Measurements from ENCODE around the gene PRRC2A.

Gene PRRC2A

GRCh38 chr6:31654574-31655348, 34.2 kb downstream of the PRRC2A start:
- no peak for DNase-seq

DNA sequence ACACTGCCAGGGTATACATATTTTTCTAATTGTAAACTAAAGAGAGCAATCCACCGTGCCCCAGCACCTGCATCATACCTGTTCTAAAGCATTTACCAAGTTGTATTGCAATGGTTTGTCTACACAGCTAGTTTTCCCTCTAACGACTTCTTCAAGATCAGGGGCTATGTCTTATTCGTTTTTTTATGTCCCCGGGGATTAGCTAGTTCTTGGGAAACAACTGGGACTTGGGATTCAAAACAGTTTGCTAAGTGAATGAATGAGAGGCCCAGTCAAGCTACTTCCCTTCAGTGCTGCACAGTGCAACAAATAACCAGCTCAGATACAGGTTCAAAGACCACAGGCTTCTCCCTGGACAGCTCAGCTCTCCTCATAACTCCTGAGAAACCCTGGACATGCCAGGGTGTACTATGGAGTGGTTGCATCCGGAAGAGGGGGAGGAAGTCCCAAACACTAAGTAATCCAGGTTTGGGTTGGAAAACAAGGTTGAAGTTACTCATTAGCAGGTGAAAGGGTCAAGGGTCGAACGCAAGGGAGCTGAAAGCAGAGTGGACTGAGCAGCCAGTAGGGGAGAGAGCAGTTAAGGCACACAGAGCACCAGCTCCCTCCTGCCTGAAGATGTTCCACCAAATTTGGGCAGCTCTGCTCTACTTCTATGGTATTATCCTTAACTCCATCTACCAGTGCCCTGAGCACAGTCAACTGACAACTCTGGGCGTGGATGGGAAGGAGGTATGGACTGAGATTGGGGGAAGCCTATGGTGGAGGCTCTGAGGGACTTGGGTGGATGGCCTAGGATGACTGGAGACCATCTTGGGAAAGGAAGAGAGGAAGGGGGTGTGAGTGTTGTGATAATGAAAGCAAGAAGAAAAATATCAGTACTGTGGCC, 35.1 kb downstream of the PRRC2A start, which contains the start of gene APOM:
Gene APOM, plus strand, starts transcription at position 546 of the 889 bp plus-strand sequence. Its CDS starts 73 bp downstream, at position 619.
- DNase-seq = no peak

- DNase-seq = peak in 1 of 2 donors; percentile 42
Observed at GRCh38 chr6:31657406-31658157, 37.1 kb downstream of the PRRC2A start.

DNA sequence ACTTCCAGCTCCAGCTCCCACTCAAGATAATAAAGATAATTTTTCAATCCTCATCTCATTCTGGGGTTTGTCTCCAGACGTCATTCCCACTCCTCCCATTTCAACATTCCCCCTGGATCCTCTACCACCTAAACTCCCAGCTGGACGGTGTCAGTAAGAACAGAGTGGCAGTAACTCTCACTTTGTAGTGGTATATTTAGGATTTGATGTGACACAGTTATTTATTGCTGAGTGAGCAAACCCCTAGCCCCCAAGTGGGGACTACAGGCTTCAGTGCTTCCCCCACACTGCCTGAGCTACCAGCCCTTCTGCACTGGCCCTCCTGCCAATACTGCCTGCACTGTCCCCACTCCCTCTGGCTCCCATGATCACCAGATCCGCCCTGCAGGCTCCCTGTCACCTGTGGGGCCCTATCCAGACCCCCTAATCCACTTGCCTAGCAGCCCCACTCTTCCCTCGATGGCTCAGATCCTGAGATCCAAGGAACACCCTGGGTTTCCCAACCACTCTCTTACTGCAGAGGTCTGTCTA, 37.7 kb downstream of the PRRC2A start:
- no peak for DNase-seq

GRCh38 chr6:31658983-31659648, 38.6 kb downstream of the PRRC2A start:
- no peak for DNase-seq

DNA sequence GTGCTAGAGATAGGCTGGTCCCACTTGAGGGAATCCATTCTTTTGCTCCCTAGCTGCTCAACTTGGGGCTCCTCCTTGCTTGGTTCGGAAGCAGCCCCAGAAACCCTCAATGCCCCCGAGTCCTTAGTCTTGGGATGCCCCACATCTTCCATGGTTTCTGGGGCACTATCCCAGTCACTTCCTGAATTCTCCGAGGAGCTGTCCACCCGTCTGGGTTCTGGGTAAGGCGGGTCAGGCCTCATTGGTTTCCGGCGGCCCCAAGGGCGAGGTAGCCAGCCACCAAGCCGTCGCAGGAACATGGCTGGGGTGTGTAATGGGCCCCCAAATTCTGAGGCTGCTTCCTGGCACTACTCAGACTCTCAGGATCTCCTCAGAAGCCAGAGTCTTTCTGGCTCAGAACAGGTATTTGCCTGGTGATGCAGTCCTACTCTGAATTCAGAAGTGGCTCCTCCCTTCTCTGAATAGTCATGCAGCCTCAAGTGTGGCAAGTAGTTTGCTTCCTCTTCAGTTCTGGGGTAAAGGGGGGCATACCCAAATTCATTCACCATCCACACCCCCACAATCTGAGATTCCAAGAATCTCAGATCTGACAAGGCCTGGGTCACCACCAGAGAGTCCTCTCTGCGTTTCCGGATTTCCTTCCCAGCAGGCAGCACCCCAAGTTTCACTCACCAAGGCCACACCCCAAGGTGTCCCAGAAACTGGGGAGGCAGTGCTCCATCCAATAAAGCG, 39.3 kb downstream of the PRRC2A start:
- DNase-seq = peak; percentile 18 to 60

GRCh38 chr6:31660381-31661261, 40.1 kb downstream of the PRRC2A start, which contains the start of gene C6orf47:
TSS of gene C6orf47 (minus strand) at chr6:31660778. CDS start at chr6:31659947, 831 bp downstream.
- peak; percentile 71 to 81 for DNase-seq

DNA sequence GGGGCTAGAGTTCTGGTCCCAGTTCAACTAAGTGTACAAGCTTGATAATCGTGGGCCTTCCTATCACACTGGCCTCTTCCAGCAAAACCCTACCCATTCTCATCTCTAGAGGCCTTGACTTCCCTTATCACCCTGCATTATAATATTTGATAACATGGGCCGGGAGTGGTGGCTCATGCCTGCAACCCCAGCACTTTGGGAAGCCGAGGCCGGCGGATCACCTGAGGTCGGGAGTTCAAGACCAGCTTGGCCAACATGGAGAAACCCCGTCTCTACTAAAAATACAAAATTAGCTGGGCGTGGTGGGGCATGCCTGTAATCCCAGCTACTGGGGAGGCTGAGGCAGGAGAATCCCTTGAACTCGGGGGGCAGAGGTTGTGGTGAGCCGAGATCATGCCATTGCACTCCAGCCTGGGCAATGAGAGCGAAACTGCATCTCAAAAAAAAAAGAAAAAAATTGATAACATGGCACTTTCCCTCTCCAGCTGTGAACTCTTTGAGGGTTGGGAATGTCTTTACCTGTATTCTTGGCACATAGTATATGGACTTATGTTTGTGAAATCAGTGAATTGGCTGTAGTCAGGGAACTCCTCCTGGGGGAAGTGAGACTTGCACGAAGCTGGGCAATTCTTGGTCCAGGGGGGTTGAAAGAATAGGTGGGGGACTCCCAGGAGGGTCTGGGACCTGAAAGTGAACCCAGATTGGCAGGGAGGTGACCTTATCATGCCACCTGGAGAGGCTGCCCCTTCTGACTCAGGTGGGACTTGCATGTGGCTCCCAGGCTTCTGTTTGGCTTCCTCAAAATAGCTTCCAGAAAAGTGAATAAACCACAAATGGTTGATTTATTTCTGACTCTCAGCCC, 41.0 kb downstream of the PRRC2A start:
- DNase-seq = no peak

GRCh38 chr6:31662124-31662723, 41.7 kb downstream of the PRRC2A start:
- DNase-seq = no peak

DNA sequence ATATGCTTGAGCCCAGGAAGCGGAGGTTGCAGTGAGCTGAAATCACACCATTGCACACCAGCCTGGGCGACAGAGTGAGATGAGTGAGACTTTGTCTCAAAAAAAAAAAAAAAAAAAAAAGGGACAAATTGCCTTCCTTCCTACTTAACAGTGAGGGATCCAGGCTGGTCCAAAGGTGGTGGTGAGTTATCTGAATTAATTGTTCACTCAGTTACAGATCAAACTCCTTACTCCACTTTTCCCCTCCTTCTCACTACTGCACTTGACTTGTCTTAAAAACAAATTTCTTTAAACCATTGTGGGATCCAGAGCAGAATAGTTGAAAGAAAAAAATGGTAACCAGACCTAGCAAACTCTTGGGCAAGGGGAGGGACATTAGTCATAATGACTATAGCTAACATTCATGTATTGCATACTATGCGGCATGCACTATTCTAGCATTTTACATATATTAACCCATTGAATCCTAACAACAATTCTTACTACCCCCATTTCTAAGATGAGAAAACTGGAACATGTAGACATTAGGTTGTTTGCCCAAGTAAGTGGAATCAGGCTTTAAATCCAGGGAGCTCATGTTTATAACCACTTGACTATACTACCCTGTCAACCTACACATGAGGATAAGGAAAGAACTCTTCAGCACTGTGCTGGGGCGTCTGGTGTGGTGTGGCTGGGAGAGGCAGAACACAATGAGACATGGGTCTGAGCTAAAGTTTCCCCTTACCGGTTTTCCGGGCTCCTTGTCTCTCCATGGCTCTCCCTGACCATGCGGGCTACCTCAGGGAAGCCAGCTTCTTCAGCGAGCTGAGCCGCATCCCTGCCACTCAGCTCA, 42.8 kb downstream of the PRRC2A start:
- DNase-seq = no peak

GRCh38 chr6:31663961-31664789, 43.7 kb downstream of the PRRC2A start:
- peak in 1 of 2 donors; percentile 20 for DNase-seq

- peak; percentile 92 to 94 for DNase-seq
Observed at GRCh38 chr6:31664790-31665500, 44.4 kb downstream of the PRRC2A start, which contains the start of gene GPANK1. TSS of gene GPANK1 (minus strand) at chr6:31664997. CDS start at chr6:31664478, 519 bp downstream.

DNA sequence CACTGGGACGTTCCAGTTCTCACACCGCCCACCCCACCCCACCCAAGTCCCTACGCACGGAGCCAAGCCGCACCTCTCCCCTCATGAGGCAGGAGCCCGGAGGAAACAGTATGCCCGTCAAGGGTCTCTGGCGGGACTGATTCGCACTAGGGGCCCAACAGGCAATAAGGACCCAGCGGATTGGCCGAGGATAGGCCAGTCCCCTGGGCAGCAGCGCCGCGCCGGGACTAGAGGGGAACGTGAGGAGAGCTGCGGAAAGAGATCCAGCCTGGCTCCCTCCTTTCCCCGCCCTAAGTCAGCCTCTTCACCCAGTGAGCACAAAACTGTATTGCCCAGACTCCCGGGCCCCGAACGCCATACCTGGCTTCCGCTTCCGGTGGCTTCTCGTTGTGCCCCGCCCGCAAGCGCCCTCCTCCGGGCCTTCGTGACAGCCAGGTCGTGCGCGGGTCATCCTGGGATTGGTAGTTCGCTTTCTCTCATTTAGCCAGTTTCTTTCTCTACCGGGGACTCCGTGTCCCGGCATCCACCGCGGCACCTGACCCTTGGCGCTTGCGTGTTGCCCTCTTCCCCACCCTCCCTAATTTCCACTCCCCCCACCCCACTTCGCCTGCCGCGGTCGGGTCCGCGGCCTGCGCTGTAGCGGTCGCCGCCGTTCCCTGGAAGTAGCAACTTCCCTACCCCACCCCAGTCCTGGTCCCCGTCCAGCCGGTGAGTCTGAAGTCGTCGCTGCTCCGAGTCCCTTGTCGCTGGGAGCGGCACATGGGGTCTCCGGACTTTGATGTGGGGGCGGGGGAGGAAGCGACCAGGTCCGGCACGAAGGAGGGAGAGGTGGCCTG, 45.2 kb downstream of the PRRC2A start, which contains the start of gene CSNK2B:
Gene CSNK2B, plus strand, starts transcription at position 580 of the 836 bp plus-strand sequence. CDS start 752 bp downstream, outside the sequence.
- peak; percentile 97 to 98 for DNase-seq

DNA sequence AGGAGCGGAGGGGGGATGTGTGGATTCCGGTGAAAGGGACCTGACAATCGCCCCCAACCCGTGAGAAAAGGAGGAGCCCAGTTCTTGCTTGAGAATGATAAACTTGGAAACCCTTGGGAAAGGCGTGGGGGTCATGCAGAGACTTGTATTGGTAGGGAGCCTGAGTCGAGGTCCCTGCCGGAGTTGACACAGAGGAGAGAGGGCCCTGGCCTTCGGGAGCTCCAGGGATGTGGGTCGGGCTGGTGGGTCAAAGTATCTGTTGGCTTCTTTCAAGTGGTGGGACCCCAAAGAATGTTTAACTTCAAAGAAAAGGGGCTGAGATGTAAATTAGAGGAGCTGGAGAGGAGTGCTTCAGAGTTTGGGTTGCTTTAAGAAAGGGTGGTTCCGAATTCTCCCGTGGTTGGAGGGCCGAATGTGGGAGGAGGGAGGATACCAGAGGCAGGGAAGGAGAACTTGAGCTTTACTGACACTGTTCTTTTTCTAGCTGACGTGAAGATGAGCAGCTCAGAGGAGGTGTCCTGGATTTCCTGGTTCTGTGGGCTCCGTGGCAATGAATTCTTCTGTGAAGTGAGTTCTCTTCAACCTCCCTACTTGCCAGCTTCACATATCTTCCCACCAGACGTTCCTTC, 45.9 kb downstream of the PRRC2A start:
- DNase-seq = peak in 1 of 2 donors; percentile 8
